HG02852 (cell line): ENCODE data around the gene TMEM144.
A peak's percentile ranks its signal among the peaks of the same experiment; 100 is the strongest.
"Not testable (repeated sequence)": the region's sequence is repeated elsewhere in the genome, so short reads cannot be mapped to it uniquely, and the experiment has no call there.

Experiments
- ATAC-seq: cut with Tn5 transposase; IDR thresholded peaks from one replicate; pipeline ENCODE4 v1.9.1; 2021; ENCODE audit warnings: mild to moderate bottlenecking, moderate library complexity; ENCODE audit not compliant: unreplicated experiment

Gene TMEM144

GRCh38 chr4:158190718-158191117, 19.6 kb upstream of the TMEM144 start:
- ATAC-seq: no peak

DNA sequence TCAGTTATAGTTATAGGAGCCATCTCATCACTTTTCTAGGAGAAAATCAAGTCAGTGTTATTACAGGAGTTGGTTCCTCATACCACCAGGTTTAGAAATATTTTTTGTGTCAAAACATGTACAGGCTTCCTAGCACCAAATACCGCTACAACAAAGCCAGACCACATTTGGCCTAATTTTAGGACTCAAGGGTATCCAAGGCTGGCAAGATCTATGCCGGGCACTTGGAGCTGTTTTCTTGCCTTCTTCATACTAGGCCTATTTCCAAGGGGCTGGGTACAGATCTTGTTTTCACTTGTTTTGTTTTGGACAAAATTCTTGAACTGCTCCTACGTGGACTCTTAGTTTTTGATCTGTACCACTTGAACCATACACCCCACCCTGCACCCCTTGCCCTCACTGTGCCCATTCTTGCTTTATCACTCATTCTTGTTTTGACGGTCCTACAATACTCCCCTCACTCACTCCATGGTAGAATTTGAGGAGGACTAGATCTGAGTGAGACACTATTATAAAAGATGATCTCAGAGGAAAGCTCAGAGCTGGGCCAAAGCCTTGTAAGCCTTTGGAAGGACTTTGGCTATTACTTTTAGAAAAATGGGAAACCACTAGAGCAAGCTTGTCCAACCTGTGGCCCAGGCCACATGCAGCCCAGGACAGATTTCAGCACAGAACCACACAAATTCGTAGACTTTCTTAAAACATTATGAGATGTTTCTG, 17.7 kb upstream of the TMEM144 start:
- no peak for ATAC-seq

DNA sequence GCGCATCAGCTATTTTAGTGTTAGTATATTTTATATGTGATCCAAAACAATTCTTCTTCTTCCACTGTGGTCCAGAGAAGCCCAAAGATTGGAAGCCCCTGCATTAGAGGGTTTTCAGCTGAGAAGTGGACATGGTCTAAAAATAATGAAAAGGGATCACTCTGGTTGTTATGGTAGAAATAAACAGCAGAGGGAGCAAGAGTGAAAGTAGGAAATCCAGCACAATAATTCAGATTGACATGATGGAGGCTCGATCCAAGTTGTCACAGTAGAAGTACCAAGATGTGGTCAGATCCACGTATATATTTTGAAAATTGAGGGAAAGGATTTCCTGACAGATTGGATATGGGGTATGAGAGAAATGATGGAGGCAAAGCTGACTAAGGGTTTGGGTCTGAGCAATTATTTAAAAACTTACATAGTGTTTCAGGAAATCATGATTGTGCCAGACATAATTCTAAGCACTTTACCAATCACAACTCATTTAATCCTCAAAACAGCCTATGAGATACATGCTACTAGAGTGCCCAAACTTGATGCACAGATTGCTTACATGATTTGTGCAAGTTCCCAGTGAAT, 17.0 kb upstream of the TMEM144 start:
- peak; percentile 68 for ATAC-seq

DNA sequence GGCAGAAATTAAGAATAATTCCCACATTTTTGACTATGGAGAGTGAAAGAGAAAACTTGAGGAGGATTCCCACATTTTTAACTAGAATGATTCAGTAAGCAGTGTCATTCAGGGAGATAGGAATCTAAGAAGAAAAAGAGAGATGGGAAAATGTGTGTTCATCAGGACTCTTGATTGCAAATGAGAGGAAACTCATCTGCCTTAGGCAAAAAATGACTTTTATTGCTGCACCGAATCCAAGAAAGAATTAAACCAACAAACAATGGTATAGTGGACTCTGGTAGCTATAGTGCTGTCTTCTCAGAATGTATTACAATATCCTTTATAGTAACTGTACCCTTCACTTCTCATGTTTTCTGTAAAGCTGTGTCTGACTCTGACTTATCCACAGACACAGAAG, 15.0 kb upstream of the TMEM144 start:
- ATAC-seq: no peak

DNA sequence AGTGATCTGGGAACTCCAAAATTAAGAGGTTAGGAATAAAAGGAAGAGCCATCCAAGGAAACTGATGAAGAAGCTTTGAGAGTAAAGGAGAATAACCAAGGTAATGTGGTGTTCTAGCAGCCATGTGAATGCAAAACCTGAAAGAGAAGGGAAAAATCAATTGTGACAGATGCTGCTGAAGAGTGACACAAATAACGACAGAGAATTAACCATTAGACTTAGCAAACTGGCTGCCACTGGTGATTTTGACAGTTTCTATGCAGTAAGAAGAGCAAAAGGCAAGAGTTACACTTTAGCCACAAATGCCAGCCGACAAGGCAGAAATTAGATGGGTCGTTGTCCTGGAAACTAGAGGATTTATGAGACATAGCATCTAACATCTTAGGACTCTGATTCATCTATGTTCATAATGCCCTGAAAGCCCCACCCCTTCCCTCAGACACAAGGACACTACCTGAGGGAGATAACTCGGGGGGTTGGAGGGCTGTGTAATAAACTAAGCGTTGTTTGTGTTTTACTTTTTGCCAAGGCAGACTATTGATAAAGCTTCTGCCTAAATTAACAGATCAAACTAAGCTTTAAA, 13.0 kb upstream of the TMEM144 start:
- ATAC-seq: no peak

DNA sequence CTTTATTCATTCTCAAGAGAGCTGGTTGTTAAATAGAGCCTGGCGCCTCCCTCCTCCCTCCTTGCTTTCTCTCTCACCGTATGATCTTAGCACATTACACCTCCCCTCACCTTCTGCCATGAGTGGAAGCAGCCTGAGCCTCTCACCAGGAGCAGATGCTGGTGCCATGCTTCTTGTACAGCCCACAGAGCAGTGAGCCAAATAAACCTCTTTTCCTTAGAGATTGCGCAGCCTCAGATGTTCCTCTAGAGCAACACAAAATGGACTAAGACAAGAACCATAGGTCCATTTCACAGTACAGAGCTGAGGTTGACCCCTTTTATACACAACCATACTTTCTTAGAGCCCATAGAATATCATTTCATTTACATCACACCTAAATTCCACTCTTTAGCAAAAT, 10.1 kb upstream of the TMEM144 start:
- ATAC-seq: no peak

- ATAC-seq: no peak
Observed at GRCh38 chr4:158201322-158201721, 9.0 kb upstream of the TMEM144 start.

- no peak for ATAC-seq
Observed at GRCh38 chr4:158201876-158202275, 8.4 kb upstream of the TMEM144 start.

DNA sequence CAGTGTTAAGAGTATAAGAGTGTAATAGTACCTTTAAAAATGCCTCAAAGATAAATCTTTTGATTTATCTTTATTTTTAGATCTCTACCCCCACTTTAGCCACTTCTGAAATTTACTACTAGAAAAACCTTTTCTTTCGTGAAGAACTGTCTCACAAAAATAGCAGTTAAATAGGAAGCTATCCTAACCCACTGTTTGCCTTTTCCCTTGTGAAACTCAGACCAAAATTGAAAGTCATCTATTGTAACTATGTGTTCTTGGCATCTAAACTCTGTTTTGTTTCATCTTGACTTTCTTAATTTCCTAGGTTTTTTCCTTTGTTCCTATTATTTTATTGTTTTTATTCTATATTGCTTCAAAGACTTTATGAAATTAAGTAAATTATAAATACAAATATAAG, 7.8 kb upstream of the TMEM144 start:
- ATAC-seq: no peak

GRCh38 chr4:158203436-158203835, 6.8 kb upstream of the TMEM144 start:
- ATAC-seq: no peak

- ATAC-seq: no peak
Observed at GRCh38 chr4:158203929-158204328, 6.4 kb upstream of the TMEM144 start.

GRCh38 chr4:158208963-158209640, 1.2 kb upstream of the TMEM144 start:
- peak; percentile 81 for ATAC-seq

- ATAC-seq: no peak
Observed at GRCh38 chr4:158211222-158211621, 936 bp downstream of the TMEM144 start.

- no peak for ATAC-seq
Observed at GRCh38 chr4:158213466-158213865, 3.2 kb downstream of the TMEM144 start.

- no peak for ATAC-seq
Observed at GRCh38 chr4:158214856-158215255, 4.6 kb downstream of the TMEM144 start.

DNA sequence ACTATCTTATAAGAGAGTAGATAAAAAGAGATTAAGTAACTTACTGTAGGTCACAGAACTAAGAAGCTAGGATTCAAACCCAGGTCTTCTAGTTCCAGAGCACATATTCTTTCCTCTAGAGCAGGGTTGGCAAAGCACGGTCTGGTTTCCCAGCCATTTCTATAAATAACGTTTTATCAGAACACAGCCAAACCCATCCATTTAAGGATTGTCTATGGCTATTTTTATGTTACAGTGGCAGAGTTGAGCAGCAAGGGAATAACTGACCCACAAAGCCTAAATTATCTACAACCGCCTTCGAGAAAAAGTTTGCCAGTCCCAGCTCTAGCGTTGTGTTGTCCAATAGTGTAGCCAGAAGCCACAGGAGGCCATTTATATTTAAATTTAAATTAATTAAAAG, 7.5 kb downstream of the TMEM144 start:
- no peak for ATAC-seq

GRCh38 chr4:158219623-158220022, 9.3 kb downstream of the TMEM144 start:
- peak; percentile 52 for ATAC-seq

DNA sequence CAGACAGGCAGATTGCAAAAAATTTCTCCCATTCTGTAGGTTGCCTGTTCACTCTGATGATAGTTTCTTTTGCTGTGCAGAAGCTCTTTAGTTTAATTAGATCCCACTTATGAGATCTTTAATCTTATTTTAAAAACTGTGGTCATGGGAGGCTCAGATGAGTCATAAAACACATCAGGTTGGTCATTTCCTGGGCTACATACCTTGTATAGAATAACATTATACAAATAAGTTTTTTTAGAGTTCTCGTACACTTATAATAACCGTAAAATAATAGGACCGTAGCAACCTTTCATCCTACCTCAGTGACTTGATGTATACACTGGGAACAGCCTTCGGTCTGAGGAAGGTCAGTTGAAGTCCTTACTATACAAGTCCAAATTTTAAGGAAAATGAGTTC, 14.0 kb downstream of the TMEM144 start:
- ATAC-seq: not testable (repeated sequence)

DNA sequence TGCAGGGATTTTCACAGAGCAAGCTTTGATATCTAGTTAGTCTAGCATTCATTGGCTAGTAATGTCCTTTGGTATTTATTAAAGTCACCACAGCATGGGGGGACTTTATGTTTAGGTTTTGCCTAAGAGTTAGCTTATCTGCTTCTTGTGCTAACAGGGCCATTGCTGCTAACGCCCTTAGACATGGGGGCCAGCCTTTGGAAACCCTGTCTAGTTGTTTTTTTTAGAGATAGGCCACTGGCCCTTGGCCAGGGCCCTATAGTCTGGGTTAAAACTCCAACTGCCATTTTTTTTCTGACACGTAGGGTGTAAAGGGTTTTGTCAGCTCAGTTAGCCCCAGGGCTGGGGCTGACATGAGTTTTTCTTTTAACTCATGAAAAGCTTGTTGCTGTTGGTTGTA, 14.7 kb downstream of the TMEM144 start:
- ATAC-seq: not testable (repeated sequence)

- not testable (repeated sequence) for ATAC-seq
Observed at GRCh38 chr4:158227880-158228279, 17.6 kb downstream of the TMEM144 start.

- not testable (repeated sequence) for ATAC-seq
Observed at GRCh38 chr4:158228399-158228798, 18.1 kb downstream of the TMEM144 start.

GRCh38 chr4:158229768-158230167, 19.5 kb downstream of the TMEM144 start:
- no peak for ATAC-seq
